Thyroid gland (tissue), 4 donors: ENCODE results near the gene MAPRE3.

Experiments used
- CTCF ChIP-seq, 6 experiments: fragments of 200-600 bp in 3 of 6; fragments of 450-650 bp in 3 of 6; sonication (generic) in 3 of 6; IDR thresholded peaks; one replicate each; pipeline ENCODE4 v1.5.1; 2016 to 2019; ENCODE audit warnings: antibody characterized with exemption in 6 of 6, mild to moderate bottlenecking in 2 of 6, inconsistent platforms in 1 of 6, moderate library complexity in 1 of 6
- POLR2A ChIP-seq, 2 donors: fragments of 450-650 bp; IDR thresholded peaks; one replicate each; pipeline ENCODE4 v1.6.1; 2017; ENCODE audit warnings: antibody characterized with exemption in 2 of 2, mild to moderate bottlenecking in 2 of 2, moderate library complexity in 1 of 2

- TF ChIP-seq CTCF (IDR thresholded peaks at IDR 0.05) (no peak), POLR2A (IDR thresholded peaks at IDR 0.05) (no peak)
Observed at GRCh38 chr2:27014771-27015433, 44.5 kb downstream of the MAPRE3 start.
